ENCODE results near the gene HNRNPLL. TPM values are rescaled to one million over a fixed set of nuclear protein-coding genes. Genes with fewer than 3 reads are reported as not detected.

The HNRNPLL gene
- total and polyA plus RNA-seq, 3 donors from 2014 or later: 82.0 to 107 (median 85.1) TPM

- Histone ChIP-seq H3K9me3 (no peaks in the 10 kb centered on the region), H3K36me3 (ENCODE audit: low read depth, missing control alignments) (no peaks in the 10 kb centered on the region), H3K27me3 (no peaks in the 10 kb centered on the region), H3K4me1 (peaks cover 20% of the 10 kb centered on the region), H3K4me3 (no peak overlapping the region), H3K27ac (peak overlapping the region; percentile 14 to 99)
- WGBS, 2 donors: 53 to 69% methylated on average over 5 of the region's 5 CpGs
- intact Hi-C loops (cut with DNase I; ENCODE audit: low total_unique reads): no loop called here
- no peak for TF ChIP-seq POLR2A (IDR thresholded peaks at IDR 0.05)
- no peak for TF ChIP-seq CTCF (IDR thresholded peaks at IDR 0.05)
- no peak for DNase-seq
Observed at GRCh38 chr2:38598200-38598990, 4.3 kb downstream of the HNRNPLL start.

GRCh38 chr2:38597115-38597514 lies 5.6 kb downstream of the HNRNPLL start:
- Histone ChIP-seq H3K27me3 (no peaks in the 10 kb centered on the region), H3K4me3 (no peak overlapping the region), H3K4me1 (peaks cover 20% of the 10 kb centered on the region), H3K27ac (no peak overlapping the region), H3K9me3 (no peaks in the 10 kb centered on the region), H3K36me3 (ENCODE audit: low read depth, missing control alignments) (no peaks in the 10 kb centered on the region)
- intact Hi-C loops (cut with DNase I; ENCODE audit: low total_unique reads): no loop called here
- 77 to 85% methylated on average over 5 of the region's 5 CpGs for WGBS, 2 donors
- no peak for DNase-seq
- TF ChIP-seq CTCF (IDR thresholded peaks at IDR 0.05) (no peak), POLR2A (IDR thresholded peaks at IDR 0.05) (no peak)

GRCh38 chr2:38596229-38596628 lies 6.5 kb downstream of the HNRNPLL start:
- Histone ChIP-seq H3K36me3 (ENCODE audit: low read depth, missing control alignments) (no peaks in the 10 kb centered on the region), H3K27ac (no peak overlapping the region), H3K27me3 (no peaks in the 10 kb centered on the region), H3K4me1 (peaks cover 20% of the 10 kb centered on the region), H3K4me3 (no peak overlapping the region), H3K9me3 (no peaks in the 10 kb centered on the region)
- WGBS, 2 donors: 94 to 95% methylated on average over 6 of the region's 6 CpGs
- DNase-seq: no peak
- TF ChIP-seq POLR2A (IDR thresholded peaks at IDR 0.05) (no peak), CTCF (IDR thresholded peaks at IDR 0.05) (no peak)
- intact Hi-C loops (cut with DNase I; ENCODE audit: low total_unique reads): no loop called here

- H3K4me3 ChIP-seq: no peak overlapping the region
- peak overlapping the region in 1 of 2 donors; percentile 8 for H3K27ac ChIP-seq
- intact Hi-C loops (cut with DNase I; ENCODE audit: low total_unique reads): loop anchor here (5.0 kb wide), 1 partner anchor 114 kb away; no protein-coding TSS in a partner anchor
- no peaks in the 10 kb centered on the region for H3K9me3 ChIP-seq
- H3K27me3 ChIP-seq: no peaks in the 10 kb centered on the region
- 66 to 72% methylated on average over 2 of the region's 2 CpGs for WGBS, 2 donors
- peaks cover 23% of the 10 kb centered on the region for H3K4me1 ChIP-seq
- no peaks in the 10 kb centered on the region for H3K36me3 ChIP-seq (ENCODE audit: low read depth, missing control alignments)
- TF ChIP-seq CTCF (IDR thresholded peaks at IDR 0.05) (no peak), POLR2A (IDR thresholded peaks at IDR 0.05) (no peak)
- DNase-seq: no peak
Observed at GRCh38 chr2:38592951-38593350, 9.8 kb downstream of the HNRNPLL start.

GRCh38 chr2:38591152-38591551 lies 11.6 kb downstream of the HNRNPLL start:
- H3K27ac ChIP-seq: peak overlapping the region in 1 of 2 donors; percentile 17
- no peak for DNase-seq
- intact Hi-C loops (cut with DNase I; ENCODE audit: low total_unique reads): loop anchor here (5.0 kb wide), 1 partner anchor 116 kb away; no protein-coding TSS in a partner anchor
- TF ChIP-seq POLR2A (IDR thresholded peaks at IDR 0.05) (no peak), CTCF (IDR thresholded peaks at IDR 0.05) (no peak)
- H3K27me3 ChIP-seq: no peaks in the 10 kb centered on the region
- peaks cover 30% of the 10 kb centered on the region for H3K4me1 ChIP-seq
- 45 to 50% methylated on average over 2 of the region's 2 CpGs for WGBS, 2 donors
- H3K36me3 ChIP-seq (ENCODE audit: low read depth, missing control alignments): no peaks in the 10 kb centered on the region
- H3K9me3 ChIP-seq: no peaks in the 10 kb centered on the region
- H3K4me3 ChIP-seq: no peak overlapping the region

All from testis (tissue), 3 donors.